ENCODE data around the gene SPIN4.
"Not testable (repeated sequence)": the region's sequence is repeated elsewhere in the genome, so short reads cannot be mapped to it uniquely, and the experiment has no call there.

SPIN4 gene

GRCh38 chrX:63350941-63351616 lies at the start of gene SPIN4:
Gene SPIN4 (minus strand): TSS chrX:63351332. CDS start chrX:63350819, 513 bp downstream.
- DNase-seq (ENCODE audit: low read depth) = peak; percentile 55
- H3K4me3 ChIP-seq (ENCODE audit: low read depth, low read length) = peak within 1 kb of the TSS; percentile 63

- no peak for DNase-seq (ENCODE audit: low read depth)
- H3K4me3 ChIP-seq (ENCODE audit: low read depth, low read length) = no peak overlapping the region
These were observed 49.2 kb upstream of the SPIN4 start for GRCh38 chrX:63400340-63400739.

- no peak for DNase-seq (ENCODE audit: low read depth)
- no peak overlapping the region for H3K4me3 ChIP-seq (ENCODE audit: low read depth, low read length)
These were observed 43.7 kb upstream of the SPIN4 start for GRCh38 chrX:63394872-63395271.

GRCh38 chrX:63393094-63393493 lies 42.0 kb upstream of the SPIN4 start:
- DNase-seq (ENCODE audit: low read depth); H3K4me3 ChIP-seq (ENCODE audit: low read depth, low read length): not testable (repeated sequence)

- DNase-seq (ENCODE audit: low read depth) = no peak
- no peak overlapping the region for H3K4me3 ChIP-seq (ENCODE audit: low read depth, low read length)
These were observed 36.3 kb upstream of the SPIN4 start for GRCh38 chrX:63387411-63387810.

GRCh38 chrX:63384263-63384662 lies 33.1 kb upstream of the SPIN4 start:
- not testable (repeated sequence) for DNase-seq (ENCODE audit: low read depth); H3K4me3 ChIP-seq (ENCODE audit: low read depth, low read length)

- not testable (repeated sequence) for DNase-seq (ENCODE audit: low read depth); H3K4me3 ChIP-seq (ENCODE audit: low read depth, low read length)
These were observed 21.9 kb upstream of the SPIN4 start for GRCh38 chrX:63373012-63373411.

GRCh38 chrX:63367699-63368098 lies 16.6 kb upstream of the SPIN4 start:
- DNase-seq (ENCODE audit: low read depth); H3K4me3 ChIP-seq (ENCODE audit: low read depth, low read length): not testable (repeated sequence)

- DNase-seq (ENCODE audit: low read depth) = no peak
- no peak overlapping the region for H3K4me3 ChIP-seq (ENCODE audit: low read depth, low read length)
These were observed 12.7 kb upstream of the SPIN4 start for GRCh38 chrX:63363788-63364187.

GRCh38 chrX:63361494-63361893 lies 10.4 kb upstream of the SPIN4 start:
- no peak for DNase-seq (ENCODE audit: low read depth)
- H3K4me3 ChIP-seq (ENCODE audit: low read depth, low read length) = no peak overlapping the region

- DNase-seq (ENCODE audit: low read depth) = no peak
- H3K4me3 ChIP-seq (ENCODE audit: low read depth, low read length) = no peak overlapping the region
These were observed 3.4 kb upstream of the SPIN4 start for GRCh38 chrX:63354484-63354883.

- H3K4me3 ChIP-seq (ENCODE audit: low read depth, low read length) = peak overlapping the region; percentile 63
- DNase-seq (ENCODE audit: low read depth) = no peak
These were observed 661 bp downstream of the SPIN4 start for GRCh38 chrX:63350465-63350877.

GRCh38 chrX:63349307-63349706 lies 1.8 kb downstream of the SPIN4 start:
- no peak for DNase-seq (ENCODE audit: low read depth)
- peak overlapping the region; percentile 13 for H3K4me3 ChIP-seq (ENCODE audit: low read depth, low read length)

GRCh38 chrX:63330681-63331080 lies 20.5 kb downstream of the SPIN4 start:
- DNase-seq (ENCODE audit: low read depth) = no peak
- no peak overlapping the region for H3K4me3 ChIP-seq (ENCODE audit: low read depth, low read length)

GRCh38 chrX:63327788-63328187 lies 23.3 kb downstream of the SPIN4 start:
- no peak overlapping the region for H3K4me3 ChIP-seq (ENCODE audit: low read depth, low read length)
- DNase-seq (ENCODE audit: low read depth) = no peak

GRCh38 chrX:63299596-63299995 lies 51.5 kb downstream of the SPIN4 start:
- DNase-seq (ENCODE audit: low read depth) = no peak
- no peak overlapping the region for H3K4me3 ChIP-seq (ENCODE audit: low read depth, low read length)

Measured in skeletal muscle cell (primary cell).